Adrenal gland (tissue), 5 donors: ENCODE results near the gene M1AP.

ENCODE experiments used
- CTCF ChIP-seq, 6 experiments: fragments of 450-650 bp in 4 of 6; fragments of 200-600 bp in 2 of 6; sonication (generic) in 1 of 6; IDR thresholded peaks; 1 replicate in 5 of 6; 2 replicates in 1 of 6; pipeline versions ENCODE4 v1.5.1 to v1.8.0; 2016 to 2021; ENCODE audit warnings: antibody characterized with exemption in 6 of 6, mild to moderate bottlenecking in 2 of 6, moderate library complexity in 1 of 6
- POLR2A ChIP-seq, 2 donors: fragments of 450-650 bp; IDR thresholded peaks; one replicate each; pipeline ENCODE4 v1.6.1; 2017; ENCODE audit warnings: antibody characterized with exemption in 2 of 2, mild to moderate bottlenecking in 2 of 2, moderate library complexity in 1 of 2
- donor health status: DM: no; HTN: no; CAD: no.

- TF ChIP-seq CTCF (IDR thresholded peaks at IDR 0.05) (no peak), POLR2A (IDR thresholded peaks at IDR 0.05) (no peak)
Observed at GRCh38 chr2:74695663-74696062, 47.5 kb upstream of the M1AP start.
